GM12865 (cell line): ENCODE data around the gene KNDC1.

Experiments
- DNase-seq: peaks from one replicate; pipeline ENCODE4 v3.0.0; 2010; ENCODE audit warnings: low read depth
- H3K4me3 ChIP-seq: 2 replicates; pipeline ENCODE4 v1.5.1; 2011; ENCODE audit warnings: mild to moderate bottlenecking, low read depth, low read length, control low read depth
- TF ChIP-seq, protein P1 (sequence below): IDR thresholded peaks from 2 replicates; pipeline ENCODE4 v1.5.1; 2011; ENCODE audit warnings: low read length, control low read depth, low read depth, inconsistent platforms; ENCODE audit not compliant: insufficient read depth; ENCODE audit errors: missing control alignments

The KNDC1 gene

DNA sequence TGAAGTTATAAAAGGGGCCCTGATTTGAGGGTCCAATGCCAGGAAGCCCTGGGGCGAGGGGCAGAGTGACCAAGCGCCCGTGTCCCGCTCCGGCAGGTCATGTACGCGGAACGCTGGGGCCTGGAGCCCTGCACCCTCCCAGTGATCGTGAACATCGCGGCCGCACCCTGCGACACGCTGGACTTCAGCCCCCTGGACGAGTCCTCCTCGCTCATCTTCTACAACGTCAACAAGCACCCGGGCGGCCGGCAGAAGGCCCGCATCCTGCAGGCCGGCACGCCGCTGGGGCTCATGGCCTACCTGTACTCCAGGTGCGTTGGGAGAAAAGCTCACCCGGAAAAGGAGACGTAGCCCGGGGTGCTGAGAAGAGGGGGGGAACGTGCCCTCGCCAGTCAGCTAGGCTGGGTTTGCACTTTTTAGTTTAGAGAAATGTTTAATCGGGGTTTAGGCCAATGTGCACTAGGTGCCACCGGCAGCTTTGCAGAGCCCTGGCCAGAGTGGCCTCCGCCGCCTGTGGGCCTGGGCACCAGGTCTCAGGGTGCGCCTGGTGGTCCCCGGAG, 47.1 kb downstream of the KNDC1 start:
- H3K4me3 ChIP-seq = no peak overlapping the region
- TF ChIP-seq, protein P1, sequence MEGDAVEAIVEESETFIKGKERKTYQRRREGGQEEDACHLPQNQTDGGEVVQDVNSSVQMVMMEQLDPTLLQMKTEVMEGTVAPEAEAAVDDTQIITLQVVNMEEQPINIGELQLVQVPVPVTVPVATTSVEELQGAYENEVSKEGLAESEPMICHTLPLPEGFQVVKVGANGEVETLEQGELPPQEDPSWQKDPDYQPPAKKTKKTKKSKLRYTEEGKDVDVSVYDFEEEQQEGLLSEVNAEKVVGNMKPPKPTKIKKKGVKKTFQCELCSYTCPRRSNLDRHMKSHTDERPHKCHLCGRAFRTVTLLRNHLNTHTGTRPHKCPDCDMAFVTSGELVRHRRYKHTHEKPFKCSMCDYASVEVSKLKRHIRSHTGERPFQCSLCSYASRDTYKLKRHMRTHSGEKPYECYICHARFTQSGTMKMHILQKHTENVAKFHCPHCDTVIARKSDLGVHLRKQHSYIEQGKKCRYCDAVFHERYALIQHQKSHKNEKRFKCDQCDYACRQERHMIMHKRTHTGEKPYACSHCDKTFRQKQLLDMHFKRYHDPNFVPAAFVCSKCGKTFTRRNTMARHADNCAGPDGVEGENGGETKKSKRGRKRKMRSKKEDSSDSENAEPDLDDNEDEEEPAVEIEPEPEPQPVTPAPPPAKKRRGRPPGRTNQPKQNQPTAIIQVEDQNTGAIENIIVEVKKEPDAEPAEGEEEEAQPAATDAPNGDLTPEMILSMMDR = no peak
- no peak for DNase-seq

DNA sequence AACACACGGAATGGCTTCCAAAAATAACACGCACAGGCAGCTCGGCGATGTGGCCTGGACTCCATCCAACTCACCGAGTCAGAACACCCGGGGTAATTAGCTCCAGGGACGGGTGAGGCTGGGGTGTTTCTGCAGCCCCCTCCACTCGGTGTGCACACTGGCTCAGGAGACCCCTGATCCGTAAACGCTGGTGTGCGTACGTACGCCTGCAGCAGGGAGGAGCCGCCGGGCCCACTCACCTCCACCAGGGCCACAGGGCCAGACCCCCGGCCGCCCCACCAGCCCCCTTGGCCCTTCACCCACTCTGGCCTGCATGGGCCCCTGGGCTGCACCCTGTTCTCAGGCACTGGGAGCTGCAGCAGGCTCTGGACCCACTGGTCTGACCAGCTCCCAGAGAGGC, 47.6 kb downstream of the KNDC1 start:
- TF ChIP-seq, protein P1 = no peak
- no peak overlapping the region for H3K4me3 ChIP-seq
- DNase-seq = no peak

DNA sequence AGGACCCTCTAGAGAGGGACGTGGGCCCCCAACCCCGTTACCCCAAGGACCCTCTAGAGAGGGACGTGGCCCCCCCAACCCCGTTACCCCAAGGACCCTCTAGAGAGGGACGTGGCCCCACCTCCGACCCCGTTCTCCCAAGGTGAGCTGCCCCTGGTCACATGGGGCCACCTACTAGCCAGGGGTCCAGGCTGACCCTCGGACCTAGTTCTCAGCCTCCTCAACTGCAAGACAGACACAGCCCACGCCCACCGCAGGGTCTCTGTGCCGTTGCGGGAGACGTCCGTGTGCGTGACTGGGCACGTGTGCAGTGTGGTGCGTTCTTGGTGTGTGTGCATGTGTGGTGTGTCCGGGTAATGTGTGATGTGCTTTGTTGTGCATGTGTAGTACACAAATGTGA, 48.4 kb downstream of the KNDC1 start:
- TF ChIP-seq, protein P1 = no peak
- H3K4me3 ChIP-seq = no peak overlapping the region
- DNase-seq = no peak

DNA sequence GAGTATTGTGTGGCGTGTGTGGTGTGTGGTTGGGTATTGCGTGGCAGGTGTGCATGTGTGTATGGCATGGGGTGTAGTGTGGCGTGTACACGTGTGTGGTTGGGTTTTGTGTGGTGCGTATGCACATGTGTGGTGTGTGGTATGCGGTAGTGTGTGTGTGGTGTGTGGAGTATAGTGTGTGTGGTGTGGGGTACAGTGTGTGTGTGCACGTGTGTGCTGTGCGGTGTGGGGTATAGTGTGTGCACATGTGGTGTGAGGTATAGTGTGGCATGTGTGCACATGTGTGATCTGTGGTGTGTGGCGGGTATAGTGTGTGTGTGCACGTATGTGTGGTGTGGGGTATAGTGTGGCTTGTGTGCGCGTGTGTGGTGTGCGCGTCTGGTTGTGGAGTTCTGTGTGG, 49.1 kb downstream of the KNDC1 start:
- TF ChIP-seq, protein P1 = no peak
- no peak overlapping the region for H3K4me3 ChIP-seq
- DNase-seq = no peak

DNA sequence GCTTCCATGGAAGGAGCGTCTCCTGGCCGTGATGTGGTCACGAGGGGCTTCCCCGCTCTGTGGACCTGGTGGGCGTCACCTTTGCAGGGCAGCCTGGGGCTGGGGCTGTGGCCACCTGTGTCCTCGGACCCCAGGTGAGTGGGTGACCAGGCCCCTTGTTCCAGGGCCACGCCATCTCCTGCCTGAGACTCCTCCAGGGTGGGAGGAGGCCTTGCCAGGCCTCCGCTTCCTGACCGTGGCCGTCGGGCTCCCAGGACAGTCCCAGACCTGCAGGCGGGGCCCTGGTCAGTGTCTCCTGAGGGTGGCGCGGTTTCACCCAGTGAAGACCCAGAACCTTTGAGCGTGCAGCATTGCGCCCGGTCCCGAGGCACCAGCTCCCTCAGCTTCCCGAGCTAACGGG, 49.6 kb downstream of the KNDC1 start:
- no peak overlapping the region for H3K4me3 ChIP-seq
- TF ChIP-seq, protein P1 = no peak
- no peak for DNase-seq

DNA sequence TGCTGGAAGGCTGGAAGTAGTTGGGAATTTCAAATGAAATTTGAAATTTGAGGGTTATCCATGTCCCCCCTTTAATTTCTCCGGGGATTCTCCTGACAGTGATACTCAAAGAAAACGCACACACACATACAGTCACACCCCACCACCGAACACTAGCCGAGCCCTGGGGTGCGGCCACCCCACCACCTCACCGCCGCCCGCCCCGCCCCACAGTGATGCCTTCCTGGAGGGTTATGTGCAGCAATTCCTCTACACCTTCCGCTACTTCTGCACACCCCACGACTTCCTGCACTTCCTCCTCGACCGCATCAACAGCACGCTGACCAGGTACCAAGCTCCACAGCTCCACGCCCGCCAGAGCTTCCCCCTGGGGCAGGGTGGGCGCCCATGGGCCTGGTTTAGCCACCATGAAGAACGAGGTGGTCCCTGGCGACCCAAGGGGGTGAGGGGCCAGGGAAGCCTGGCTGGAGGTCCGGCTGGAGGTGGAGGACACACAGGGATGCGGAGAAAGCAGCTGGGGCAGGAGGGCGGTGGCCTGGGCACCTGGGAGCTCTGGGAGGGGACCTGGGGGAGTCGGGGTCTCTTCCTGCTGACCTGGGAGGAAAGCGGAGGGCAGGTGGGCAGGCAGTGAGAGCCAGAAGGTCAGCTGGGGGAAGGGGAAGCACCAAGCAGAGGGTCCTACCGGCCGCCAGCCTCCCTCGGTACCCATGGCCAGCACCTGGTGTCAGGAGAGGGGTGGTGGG, 50.5 kb downstream of the KNDC1 start:
- DNase-seq = no peak
- TF ChIP-seq, protein P1 = no peak
- H3K4me3 ChIP-seq = no peak overlapping the region

DNA sequence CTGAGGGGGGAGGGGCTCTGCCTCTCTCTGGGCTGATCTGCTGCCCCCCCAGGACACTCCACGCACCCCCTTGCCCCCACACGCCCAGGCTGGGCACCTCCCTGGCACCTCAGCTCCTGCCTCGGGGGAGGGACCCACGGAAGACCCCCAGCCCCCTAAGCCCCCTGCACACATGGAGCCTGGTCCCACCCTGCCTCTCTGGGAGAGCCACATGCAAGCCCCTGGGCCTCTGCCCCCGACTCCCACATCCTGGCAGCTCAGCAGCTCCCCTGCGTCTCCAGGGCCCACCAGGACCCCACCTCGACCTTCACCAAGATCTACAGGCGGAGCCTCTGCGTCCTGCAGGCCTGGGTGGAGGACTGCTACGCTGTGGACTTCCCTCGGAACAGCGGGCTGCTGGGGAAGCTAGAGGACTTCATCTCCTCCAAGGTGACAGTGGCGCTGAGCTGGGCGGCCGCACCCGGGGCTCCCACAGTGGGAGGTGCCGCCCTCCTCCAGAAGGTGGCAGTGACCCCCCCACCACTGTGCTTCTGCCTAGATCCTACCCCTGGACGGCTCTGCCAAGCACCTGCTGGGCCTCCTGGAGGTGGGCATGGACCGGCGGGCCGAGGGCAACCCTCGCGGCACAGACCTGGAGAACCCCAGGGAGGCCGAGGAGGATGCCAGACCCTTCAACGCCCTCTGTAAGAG, 51.3 kb downstream of the KNDC1 start:
- no peak for DNase-seq
- TF ChIP-seq, protein P1 = no peak
- H3K4me3 ChIP-seq = no peak overlapping the region
